B cell (primary cell): ENCODE data around the gene TEX264. TPM values are rescaled to one million over a fixed set of nuclear protein-coding genes. Genes with fewer than 3 reads are reported as not detected.

Experiments used
- ATAC-seq: fragments of 200-7000 bp; cut with Tn5 transposase; one replicate; pipeline ENCODE4 v1.10.0; 2021; ENCODE audit warnings: low read depth, mild to moderate bottlenecking, moderate number of reproducible peaks, moderate library complexity
- CTCF ChIA-PET: fragments of 350-600 bp; sonication (Branson Sonifier 250); formaldehyde crosslinking; loops from one replicate; lab custom pipeline; 2021; ENCODE audit warnings: antibody characterized with exemption, inconsistent platforms; lab: Charles Lee
- POLR2A ChIA-PET: fragments of 350-600 bp; sonication (Branson Sonifier 250); formaldehyde crosslinking; loops from one replicate; lab custom pipeline; 2021; ENCODE audit warnings: antibody characterized with exemption; lab: Charles Lee
- DNase-seq: peaks from one replicate; pipeline ENCODE4 v3.0.0; 2013
- H2AFZ ChIP-seq: 2 replicates; pipeline ENCODE4 v1.6.1; 2012; ENCODE audit warnings: mild to moderate bottlenecking, low read depth, low read length; ENCODE audit not compliant: insufficient read depth, poor library complexity, severe bottlenecking
- H3K27ac ChIP-seq, 2 donors: 1 replicate in 1 of 2; 2 replicates in 1 of 2; pipeline ENCODE4 v1.5.1; 2012 to 2013; ENCODE audit warnings: low read length in 2 of 2, mild to moderate bottlenecking in 2 of 2, moderate library complexity in 1 of 2
- H3K27me3 ChIP-seq, 4 experiments: fragments of 200-600 bp in 1 of 4; sonication (generic) in 1 of 4; replicated peaks in 1 of 4; 1 replicate in 2 of 4; 2 replicates in 2 of 4; pipeline versions ENCODE4 v1.6.1 to v1.7.0; 2013 to 2016; ENCODE audit warnings: low read length in 3 of 4, mild to moderate bottlenecking in 2 of 4, mixed read lengths in 1 of 4, moderate library complexity in 1 of 4; ENCODE audit not compliant: insufficient read depth in 4 of 4, control insufficient read depth in 3 of 4; ENCODE audit errors: control extremely low read depth in 1 of 4
- H3K36me3 ChIP-seq, 2 experiments: replicated peaks in 1 of 2; 1 replicate in 1 of 2; 2 replicates in 1 of 2; pipeline versions ENCODE4 v1.6.1 to v1.7.1; 2013; ENCODE audit warnings: low read length in 1 of 2; ENCODE audit not compliant: insufficient read depth in 2 of 2, control insufficient read depth in 1 of 2; ENCODE audit errors: control extremely low read depth in 1 of 2, extremely low read depth in 1 of 2
- H3K4me1 ChIP-seq, 2 donors: fragments of 200-600 bp in 1 of 2; sonication (generic) in 1 of 2; 1 replicate in 1 of 2; 2 replicates in 1 of 2; pipeline versions ENCODE4 v1.5.1 to v1.6.1; 2013 to 2017; ENCODE audit warnings: low read length in 2 of 2; ENCODE audit not compliant: control insufficient read depth in 2 of 2, insufficient read depth in 2 of 2
- H3K4me2 ChIP-seq: replicated peaks from 2 replicates; pipeline ENCODE3; 2012; ENCODE audit warnings: mild to moderate bottlenecking, low read depth, low read length; ENCODE audit not compliant: poor library complexity, severe bottlenecking
- H3K4me3 ChIP-seq, 5 experiments: fragments of 200-600 bp in 1 of 5; sonication (generic) in 1 of 5; 1 replicate in 3 of 5; 2 replicates in 2 of 5; pipeline versions ENCODE4 v1.5.1 to v1.7.0; 2011 to 2016; ENCODE audit warnings: low read length in 4 of 5, mild to moderate bottlenecking in 4 of 5, low read depth in 2 of 5, control low read depth in 1 of 5, moderate library complexity in 1 of 5; ENCODE audit not compliant: insufficient read depth in 1 of 5; ENCODE audit errors: control extremely low read depth in 1 of 5, extremely low read depth in 1 of 5
- H3K79me2 ChIP-seq: fragments of 200-600 bp; sonication (generic); one replicate; pipeline ENCODE4 v1.6.0; 2016; ENCODE audit warnings: low read length; ENCODE audit not compliant: control insufficient read depth, insufficient read depth
- H3K9ac ChIP-seq: fragments of 200-600 bp; sonication (generic); 2 replicates; pipeline ENCODE4 v1.6.1; 2017; ENCODE audit warnings: mild to moderate bottlenecking, low read length, moderate library complexity
- H3K9me3 ChIP-seq, 3 donors: one replicate each; pipeline versions ENCODE4 v1.6.1 to v1.7.1; 2013; ENCODE audit warnings: low read length in 2 of 3; ENCODE audit not compliant: control insufficient read depth in 2 of 3, insufficient read depth in 1 of 3; ENCODE audit errors: control extremely low read depth in 1 of 3
- H4K20me1 ChIP-seq: 2 replicates; pipeline ENCODE4 v1.6.0; 2012; ENCODE audit warnings: mild to moderate bottlenecking, low read length; ENCODE audit not compliant: insufficient read depth, control insufficient read depth, poor library complexity, severe bottlenecking
- H3K27ac Mint-ChIP-seq: one replicate; pipeline ENCODE4 v1.8.0; 2021; ENCODE audit warnings: mixed read lengths
- H3K27me3 Mint-ChIP-seq: one replicate; pipeline ENCODE4 v1.8.0; 2021; ENCODE audit warnings: mixed read lengths
- H3K4me1 Mint-ChIP-seq: one replicate; pipeline ENCODE4 v1.8.0; 2021; ENCODE audit warnings: mixed read lengths
- H3K4me3 Mint-ChIP-seq: one replicate; pipeline ENCODE4 v1.8.0; 2021; ENCODE audit warnings: mixed read lengths
- H3K9me3 Mint-ChIP-seq: one replicate; pipeline ENCODE4 v1.8.0; 2022; ENCODE audit warnings: mixed read lengths; ENCODE audit not compliant: insufficient read depth
- CTCF ChIP-seq: fragments of 200-600 bp; IDR thresholded peaks from one replicate; pipeline ENCODE4 v1.8.0; 2022; ENCODE audit warnings: antibody characterized with exemption, mild to moderate bottlenecking
- EZH2 ChIP-seq: IDR thresholded peaks from 2 replicates; pipeline ENCODE4 v1.6.1; 2012; ENCODE audit warnings: borderline replicate concordance, low read depth, mild to moderate bottlenecking, moderate library complexity, low read length; ENCODE audit not compliant: insufficient read depth, poor library complexity, severe bottlenecking
- WGBS: methylation state at CpG from one replicate; pipeline ENCODE4 v1.1.5; 2013; ENCODE audit warnings: missing lambda C conversion rate; ENCODE audit not compliant: insufficient coverage; 5-methylcytosine and 5-hydroxymethylcytosine counted together
- intact Hi-C: fragments of 100-400 bp; cut with micrococcal nuclease; formaldehyde crosslinking; loops from one replicate; pipeline ENCODE4 v1.10.0; 2022
- polyA plus RNA-seq: library from polyadenylated mRNA; depleted of rRNA; stranded (reverse); fragments of >200 nt; gene quantifications from 2 replicates; pipeline ENCODE4 v1.2.3, GENCODE V29; 2012
- total RNA-seq, 2 donors: library from RNA; stranded (reverse); fragments of 120-200 nt in 1 of 2; gene quantifications; 1 replicate in 1 of 2; 2 replicates in 1 of 2; pipeline versions ENCODE4 v1.2.3 to v1.2.4, GENCODE V29; 2013 to 2022

Gene TEX264
- total and polyA plus RNA-seq, 2 donors (not counting 1 experiment from before 2014, with no cell fraction given), result 39.1 to 79.7 TPM

GRCh38 chr3:51657234-51657633, 13.8 kb upstream of the TEX264 start:
- no peak overlapping the region for H3K27ac ChIP-seq
- H3K36me3 ChIP-seq, result peaks cover 3 to 30% of the 10 kb centered on the region in 2 experiments
- Mint-ChIP-seq H3K4me3 (no peak overlapping the region), H3K9me3 (no peaks in the 10 kb centered on the region), H3K4me1 (no peaks in the 10 kb centered on the region), H3K27ac (no peak overlapping the region), H3K27me3 (no peaks in the 10 kb centered on the region)
- H3K4me2 ChIP-seq, result no peak overlapping the region
- H3K79me2 ChIP-seq, result no peaks in the 10 kb centered on the region
- intact Hi-C loops, result no loop called here
- no peaks in the 10 kb centered on the region for H3K4me1 ChIP-seq
- H4K20me1 ChIP-seq, result no peaks in the 10 kb centered on the region
- ChIA-PET POLR2A (no interaction called here), CTCF (interaction anchor here (1.4 to 1.5 kb wide), 2 partner anchors 12 kb away, joined by 3 to 5 read pairs; no protein-coding TSS in a partner anchor)
- no peaks in the 10 kb centered on the region for H3K9me3 ChIP-seq
- no peak overlapping the region for H3K9ac ChIP-seq
- TF ChIP-seq EZH2 (no peak), CTCF (no peak)
- no peak for ATAC-seq
- H2AFZ ChIP-seq, result no peak overlapping the region
- H3K27me3 ChIP-seq, result no peaks in the 10 kb centered on the region
- no peak overlapping the region for H3K4me3 ChIP-seq
- WGBS, result no CpG with 5 or more reads among the region's 3 CpGs
- no peak for DNase-seq

- intact Hi-C loops, result no loop called here
- no peak overlapping the region for H3K4me3 Mint-ChIP-seq
- H3K27ac Mint-ChIP-seq, result no peak overlapping the region
- Histone ChIP-seq H3K27ac (no peak overlapping the region), H4K20me1 (no peaks in the 10 kb centered on the region), H3K4me1 (no peaks in the 10 kb centered on the region), H3K9me3 (no peaks in the 10 kb centered on the region), H3K27me3 (no peaks in the 10 kb centered on the region), H3K9ac (no peak overlapping the region), H3K79me2 (no peaks in the 10 kb centered on the region), H3K36me3 (peaks cover 7 to 45% of the 10 kb centered on the region in 2 experiments), H3K4me2 (no peak overlapping the region), H3K4me3 (no peak overlapping the region), H2AFZ (no peak overlapping the region)
- WGBS, result 100% methylated on average over 8 of the region's 9 CpGs
- no peak for TF ChIP-seq EZH2
- no peak for TF ChIP-seq CTCF
- H3K9me3 Mint-ChIP-seq, result no peaks in the 10 kb centered on the region
- no peaks in the 10 kb centered on the region for H3K27me3 Mint-ChIP-seq
- ChIA-PET POLR2A (no interaction called here), CTCF (interaction anchor here (1.9 kb wide), 1 partner anchor 10 kb away, joined by 8 read pairs; no protein-coding TSS in a partner anchor)
- DNase-seq, result no peak
- H3K4me1 Mint-ChIP-seq, result no peaks in the 10 kb centered on the region
- ATAC-seq, result no peak
Measured at GRCh38 chr3:51659942-51660341, 11.1 kb upstream of the TEX264 start.
